Measurements from ENCODE around the gene CTNNA2.
A peak's percentile ranks its signal among the peaks of the same experiment; 100 is the strongest.
"Not testable (repeated sequence)": the region's sequence is repeated elsewhere in the genome, so short reads cannot be mapped to it uniquely, and the experiment has no call there.

The CTNNA2 gene

DNA sequence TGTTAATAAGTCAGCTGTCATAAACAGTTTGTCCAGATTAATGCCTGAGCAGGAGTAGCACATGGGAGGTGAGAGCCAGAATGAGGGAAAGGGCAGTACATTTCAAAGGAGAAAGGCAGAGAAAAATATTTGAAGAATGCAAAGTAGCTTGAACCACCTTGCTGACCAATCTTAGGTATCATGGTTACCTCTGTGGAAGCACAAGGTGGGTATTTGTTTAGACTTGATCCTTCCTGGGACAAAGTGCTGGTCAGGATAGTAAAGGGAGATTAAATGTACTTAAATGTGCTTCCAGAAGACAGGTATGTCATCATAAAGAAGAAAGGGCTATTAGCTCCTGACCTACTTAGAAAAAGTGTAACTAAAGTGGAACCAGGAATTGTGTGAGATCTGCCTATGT is 686.7 kb downstream of the CTNNA2 start:
- DNase-seq (ENCODE audit: low read depth in 2 of 2): no peak

DNA sequence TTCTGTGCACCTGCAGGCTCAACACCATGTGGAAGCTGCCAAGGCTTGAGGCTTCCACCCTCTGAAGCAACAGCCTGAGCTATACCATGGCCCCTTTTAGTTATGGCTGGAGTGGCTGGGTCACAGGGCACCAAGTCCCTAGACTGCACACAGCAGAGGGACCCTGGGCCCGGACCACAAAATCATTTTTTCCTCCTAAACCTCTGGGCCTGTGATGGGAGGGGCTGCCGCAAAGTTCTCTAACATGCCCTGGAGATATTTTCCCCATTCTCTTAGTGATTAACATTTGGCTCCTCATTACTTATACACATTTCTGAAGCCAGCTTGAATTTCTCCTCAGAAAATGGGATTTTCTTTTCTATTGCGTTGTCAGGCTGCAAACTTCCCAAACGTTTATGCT is 691.1 kb downstream of the CTNNA2 start:
- not testable (repeated sequence) for DNase-seq (ENCODE audit: low read depth in 2 of 2)

DNA sequence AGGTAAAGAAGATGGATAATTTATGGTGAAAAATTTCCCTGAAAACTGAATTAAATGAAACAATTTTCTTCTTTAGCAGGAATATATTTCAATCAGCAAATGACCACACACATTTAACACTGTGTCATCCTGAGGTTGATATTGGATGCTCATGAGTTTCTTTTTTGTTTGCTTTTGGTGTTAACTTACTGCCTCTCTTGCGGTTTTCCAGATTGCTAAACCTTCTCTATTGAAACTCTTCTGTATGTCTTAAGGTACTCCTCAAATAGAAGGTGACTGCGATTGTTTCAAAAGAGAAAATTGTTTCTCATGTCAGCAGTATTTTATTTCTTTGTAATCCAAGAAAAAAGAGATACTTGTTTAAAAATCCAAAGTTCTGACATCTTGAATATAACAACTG is 692.6 kb downstream of the CTNNA2 start:
- no peak for DNase-seq (ENCODE audit: low read depth in 2 of 2)

DNA sequence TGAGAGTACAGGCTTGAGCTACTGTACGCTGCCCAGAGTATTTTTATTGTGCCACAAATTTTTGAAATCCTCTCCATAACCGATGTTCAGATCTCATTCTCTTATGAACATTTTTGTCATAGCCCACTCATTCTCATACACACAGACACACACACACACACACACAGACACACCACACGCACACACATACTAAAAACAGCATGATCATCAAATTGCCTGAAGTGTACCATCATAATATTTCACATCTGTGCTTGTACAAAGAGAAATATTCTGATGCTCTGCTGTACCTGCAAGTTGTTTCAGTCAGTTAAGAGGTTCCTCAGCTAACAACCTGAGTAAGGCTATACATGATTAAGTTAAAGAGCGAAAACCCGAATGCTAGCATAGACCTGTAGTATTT is 696.6 kb downstream of the CTNNA2 start:
- DNase-seq (ENCODE audit: low read depth in 2 of 2): no peak

DNA sequence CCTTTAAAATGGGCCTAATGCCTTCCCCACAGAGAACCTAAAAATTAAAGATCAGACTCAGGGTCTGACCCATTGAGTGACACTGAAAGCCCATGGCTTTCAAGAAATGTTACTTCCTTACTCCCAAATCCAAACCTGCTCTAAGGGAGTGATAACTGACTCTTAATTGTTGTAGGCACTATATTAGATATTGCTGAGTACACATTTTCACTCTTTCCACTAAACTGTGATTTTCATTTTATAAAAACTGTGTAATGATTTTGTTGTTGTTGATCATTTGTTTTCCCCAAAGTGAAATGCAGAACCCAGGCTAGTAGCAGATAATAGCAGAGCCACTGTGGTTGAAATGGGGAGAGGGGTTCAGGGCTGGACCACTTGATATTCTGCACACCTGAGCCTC is 704.6 kb downstream of the CTNNA2 start:
- DNase-seq (ENCODE audit: low read depth in 2 of 2): no peak

DNA sequence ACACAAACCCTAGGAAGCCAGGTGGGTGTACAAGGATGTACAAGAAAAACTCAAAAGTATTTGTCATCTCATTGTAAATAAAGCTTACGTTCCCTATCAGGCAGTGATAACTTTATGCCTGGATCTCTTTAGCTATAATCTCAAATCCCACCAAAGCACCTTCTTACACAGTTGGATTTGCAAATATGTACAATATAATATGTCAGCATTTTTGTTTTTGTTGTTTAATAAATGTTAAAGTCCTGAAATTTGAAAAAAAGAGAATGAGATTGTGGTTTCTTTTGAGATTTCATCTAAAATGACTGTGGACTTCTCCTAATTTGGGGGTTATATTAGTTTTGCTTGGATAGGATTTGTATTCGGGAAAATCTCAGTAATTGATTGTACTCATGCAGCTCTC is 709.8 kb downstream of the CTNNA2 start:
- no peak for DNase-seq (ENCODE audit: low read depth in 2 of 2)

DNA sequence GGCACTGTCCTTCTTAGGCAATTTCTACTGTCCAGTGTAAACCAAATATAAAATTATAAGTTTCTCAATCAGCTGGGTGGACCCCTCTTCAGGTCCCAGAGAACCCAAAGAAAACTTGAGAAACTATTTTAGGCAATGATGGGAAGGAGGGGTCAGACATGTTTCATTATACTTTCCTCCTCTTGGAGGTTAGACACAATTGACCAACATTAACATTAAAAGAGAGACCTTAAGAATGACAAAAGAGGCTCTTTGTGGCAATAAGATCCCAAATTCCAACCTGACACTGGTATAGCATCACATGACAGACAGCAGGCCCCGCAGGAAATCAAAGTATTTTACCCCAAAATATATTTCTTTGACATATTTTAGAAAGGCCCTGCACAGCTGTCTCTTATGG is 718.6 kb downstream of the CTNNA2 start:
- DNase-seq (ENCODE audit: low read depth in 2 of 2): no peak

DNA sequence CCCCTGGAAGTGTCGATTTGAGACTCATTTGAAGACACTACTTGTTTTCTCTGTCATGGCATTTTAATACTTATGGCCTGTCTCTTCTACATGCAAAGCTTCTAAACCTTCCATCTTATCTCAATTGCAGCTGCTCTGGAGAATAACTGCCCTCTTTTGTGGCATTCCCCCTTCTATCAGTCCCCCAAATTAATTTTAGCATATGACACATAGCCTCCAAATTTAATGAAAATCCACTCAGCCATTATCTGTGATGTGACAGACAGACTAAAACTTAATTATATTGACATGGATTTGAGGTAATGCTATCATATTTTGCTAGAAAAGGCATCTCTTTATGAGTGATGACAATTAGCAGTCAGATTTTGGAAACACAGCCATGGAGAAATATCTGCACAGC is 720.5 kb downstream of the CTNNA2 start:
- no peak for DNase-seq (ENCODE audit: low read depth in 2 of 2)

DNA sequence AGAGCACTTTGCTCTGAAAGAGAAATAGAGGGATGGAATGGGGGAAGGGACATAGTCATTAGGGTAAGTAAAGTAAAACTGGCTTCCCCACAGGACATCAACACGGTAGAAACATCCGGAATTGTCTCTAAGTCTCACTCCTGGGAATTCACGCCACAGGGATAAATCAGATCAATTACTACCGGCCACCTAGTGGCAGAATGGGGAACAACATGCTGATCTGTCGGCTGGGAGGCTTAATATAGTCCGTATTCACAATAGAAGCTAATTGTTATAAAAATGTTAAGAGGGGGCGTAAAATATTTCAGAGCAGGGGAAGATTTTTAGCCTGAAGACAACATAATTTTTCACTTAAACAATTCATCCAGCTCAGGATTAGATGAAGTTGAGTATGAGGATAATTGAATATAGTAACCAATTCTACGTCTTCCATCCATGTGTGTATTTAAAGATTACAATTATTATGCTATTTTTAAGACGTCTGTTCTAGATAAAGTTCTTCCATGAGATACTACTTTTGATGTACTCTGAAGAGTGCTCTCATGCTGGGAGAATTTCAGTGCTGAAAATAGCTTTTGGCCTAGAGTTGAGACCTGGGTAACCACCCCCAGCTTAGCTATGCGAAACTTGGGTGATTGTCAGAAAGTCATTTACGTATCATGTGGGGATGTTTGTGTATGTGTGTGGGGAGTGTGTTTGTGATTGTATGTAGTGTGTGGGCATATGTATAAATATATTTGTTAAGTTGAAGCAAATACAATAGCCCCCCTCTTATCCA is 726.0 kb downstream of the CTNNA2 start:
- peak in 1 of 2 donors; percentile 1 for DNase-seq (ENCODE audit: low read depth in 2 of 2)

DNA sequence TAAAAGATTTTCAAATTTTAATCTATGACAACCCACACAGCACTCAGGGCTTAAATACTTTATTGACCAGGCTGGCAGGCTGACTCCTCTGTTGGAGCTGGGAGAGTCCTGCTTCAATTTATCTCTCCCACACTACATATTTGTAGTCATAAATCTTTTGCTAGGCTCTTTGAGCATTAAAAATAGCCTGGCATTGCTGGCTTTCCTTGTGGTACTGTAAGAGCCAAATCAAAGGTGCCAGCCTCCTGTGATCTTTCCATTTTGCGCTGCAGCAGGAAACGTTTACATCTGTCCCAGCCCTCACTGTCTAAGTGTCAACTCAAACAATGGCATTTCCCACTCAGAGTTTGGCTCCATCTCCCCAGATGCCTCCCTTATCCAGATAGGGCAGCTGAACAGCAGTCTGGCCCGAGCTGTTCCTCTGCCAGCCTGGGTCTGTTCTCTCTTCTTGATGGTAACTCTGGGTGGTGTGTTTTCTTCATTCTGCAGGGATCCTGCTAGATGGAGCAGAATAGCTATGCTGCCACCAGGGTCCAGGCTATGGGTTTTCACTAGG is 729.6 kb downstream of the CTNNA2 start:
- DNase-seq (ENCODE audit: low read depth in 2 of 2): no peak

DNA sequence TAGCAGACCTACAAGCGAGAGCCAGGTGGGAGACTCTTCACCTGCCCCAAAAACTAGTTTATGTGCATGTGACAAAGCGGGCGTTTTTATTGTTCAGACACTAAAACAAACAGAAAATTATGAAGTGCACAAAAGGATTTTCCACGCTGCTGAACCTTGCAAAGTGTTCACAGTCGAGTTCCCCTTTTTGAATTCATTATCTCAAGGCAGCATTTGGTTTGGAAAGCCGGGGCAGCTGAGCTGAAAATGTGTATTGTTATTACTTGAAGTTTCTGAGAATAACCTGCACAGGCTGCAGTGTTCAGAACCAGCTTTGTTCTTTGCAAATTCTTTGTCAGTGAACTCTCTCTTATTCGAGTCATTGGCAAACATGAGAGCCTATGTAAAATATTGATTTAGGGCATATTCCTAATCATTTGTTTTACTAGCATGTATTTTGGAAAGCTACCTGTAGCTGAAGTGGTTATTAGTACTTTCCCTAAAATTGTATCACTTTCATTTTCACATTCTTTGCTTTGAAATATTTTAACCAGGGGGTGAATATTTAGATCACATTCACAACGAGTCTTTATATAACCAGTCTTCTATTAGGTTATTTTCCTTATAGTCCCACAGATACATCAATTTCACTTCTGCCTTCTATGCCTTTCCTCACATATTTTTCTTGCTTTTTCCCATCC is 732.2 kb downstream of the CTNNA2 start:
- no peak for DNase-seq (ENCODE audit: low read depth in 2 of 2)

DNA sequence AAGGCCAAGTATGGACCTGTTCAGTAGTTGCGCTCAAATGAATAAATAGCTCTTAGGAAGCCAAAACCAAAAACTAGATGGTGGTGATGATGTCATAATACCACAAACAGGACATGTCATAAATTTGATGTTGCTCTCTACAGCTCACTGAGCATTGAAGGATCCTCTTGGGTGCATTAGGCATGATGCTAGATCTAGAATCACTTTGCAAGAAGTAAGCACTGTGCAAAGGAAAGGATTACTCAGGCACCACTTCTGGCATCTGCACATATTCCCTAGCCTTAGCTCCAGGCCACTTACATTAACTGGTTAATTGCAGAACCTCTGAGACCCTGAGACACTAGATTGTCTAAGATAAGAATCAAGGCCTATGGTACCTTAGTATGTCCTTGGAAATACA is 733.7 kb downstream of the CTNNA2 start:
- DNase-seq (ENCODE audit: low read depth in 2 of 2): no peak

DNA sequence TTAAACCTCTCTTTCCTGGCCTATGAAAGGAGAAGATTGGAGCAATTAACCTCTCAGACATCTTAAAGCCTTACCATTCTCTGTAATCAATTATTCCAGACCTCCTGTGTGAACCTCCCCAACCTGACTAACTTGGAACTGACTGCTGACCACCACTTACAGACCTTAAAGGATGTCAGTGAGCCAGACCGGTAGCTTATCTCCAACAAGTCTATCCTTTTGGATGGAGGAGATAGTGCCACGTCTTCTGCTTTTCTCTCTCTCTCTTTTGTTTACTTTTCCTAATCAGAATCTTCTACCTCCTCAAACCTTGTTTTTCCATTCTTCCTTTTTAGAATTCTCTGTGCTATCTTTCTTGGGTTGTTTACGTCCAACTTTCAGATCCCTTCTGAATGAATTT is 734.5 kb downstream of the CTNNA2 start:
- DNase-seq (ENCODE audit: low read depth in 2 of 2): no peak

DNA sequence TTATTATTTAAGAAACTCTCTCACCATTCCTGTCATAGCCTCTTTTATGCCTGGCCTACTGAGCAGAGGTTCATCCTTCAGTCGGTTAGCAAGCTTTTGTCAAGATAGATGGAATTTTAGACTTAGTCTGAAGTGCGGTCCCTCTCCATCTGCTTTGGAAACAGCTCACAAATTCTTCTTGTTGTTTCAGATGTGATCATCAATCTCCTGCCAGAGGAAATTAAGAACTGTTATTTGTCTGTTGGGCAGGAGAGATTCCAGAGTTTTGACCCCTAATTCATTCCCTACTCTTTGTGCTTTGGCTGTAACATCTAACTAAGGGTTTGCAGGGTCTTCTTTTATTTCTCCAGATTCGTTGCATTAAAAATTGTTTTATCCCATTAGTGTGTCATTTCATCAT is 735.3 kb downstream of the CTNNA2 start:
- DNase-seq (ENCODE audit: low read depth in 2 of 2): no peak

DNA sequence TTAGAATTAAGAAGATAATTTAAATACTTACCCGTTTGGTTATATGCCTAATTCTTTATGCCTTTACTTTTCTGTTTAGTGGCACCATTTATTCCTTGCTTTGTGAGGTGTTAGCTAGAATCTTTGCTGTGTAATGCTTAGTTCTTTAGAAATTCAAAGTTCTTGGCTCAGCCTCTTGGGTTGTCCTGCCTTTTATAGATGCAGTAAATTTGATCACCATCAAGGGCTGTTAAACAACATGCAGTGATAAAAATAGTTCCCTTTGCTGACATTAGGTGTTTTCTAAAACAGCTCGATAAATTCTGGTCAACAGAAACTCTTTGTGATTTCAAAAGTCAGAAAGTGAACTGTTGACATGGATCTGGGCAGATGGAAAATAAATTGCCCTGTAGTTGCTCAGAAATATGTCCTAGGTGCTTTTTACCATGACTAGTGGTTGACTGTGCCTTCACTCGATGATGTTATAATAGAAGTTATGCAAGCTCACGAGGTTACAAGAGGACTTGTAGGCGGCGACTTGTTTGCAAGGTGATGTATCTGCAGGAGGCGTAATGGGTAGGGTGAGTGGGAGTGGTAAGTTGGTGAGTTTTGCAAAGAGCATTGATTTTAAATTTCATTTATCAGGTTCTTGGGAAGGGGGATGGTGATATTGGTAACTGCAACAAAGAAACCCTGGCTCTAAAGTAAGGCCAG is 739.6 kb downstream of the CTNNA2 start:
- no peak for DNase-seq (ENCODE audit: low read depth in 2 of 2)

DNA sequence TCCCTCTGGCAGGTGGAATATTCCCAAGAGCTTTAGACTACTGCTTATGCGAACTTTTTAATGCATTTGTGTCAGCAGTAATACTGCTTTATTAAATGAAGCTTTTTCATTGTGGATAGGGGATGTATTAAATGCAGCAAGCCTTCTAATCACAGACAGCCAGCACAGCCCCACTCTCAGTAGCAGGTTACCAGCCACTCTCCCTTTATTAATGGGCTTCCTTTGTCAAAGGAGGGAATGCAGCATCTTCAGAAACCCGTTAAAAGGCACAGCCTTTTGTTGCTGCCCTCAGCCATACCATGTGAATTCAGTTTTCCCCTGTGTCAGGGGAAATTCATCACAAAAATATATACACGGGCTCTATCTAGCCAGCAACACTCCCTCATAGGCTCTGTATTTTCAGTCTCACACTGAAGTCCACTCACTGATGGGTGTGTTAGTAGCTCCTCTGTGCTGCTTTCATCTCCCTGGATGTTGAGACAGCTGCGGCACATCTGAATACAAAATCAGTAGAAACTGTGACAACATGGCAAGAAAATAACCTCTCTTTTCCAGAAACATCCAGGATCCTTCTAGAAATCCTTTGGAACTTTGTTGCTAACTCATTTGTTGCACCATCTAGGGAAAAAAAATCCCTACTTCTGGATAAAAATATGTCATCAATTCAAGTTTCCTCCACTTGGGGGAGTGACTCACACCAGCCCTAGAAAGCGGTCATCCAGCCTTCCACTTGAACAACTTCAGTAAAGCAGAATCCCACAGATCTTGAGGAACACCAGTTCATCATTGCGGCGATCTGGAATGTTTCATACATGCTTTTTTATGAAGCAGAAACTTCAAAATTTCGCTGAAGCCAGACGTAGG is 743.3 kb downstream of the CTNNA2 start:
- DNase-seq (ENCODE audit: low read depth in 2 of 2): no peak

DNA sequence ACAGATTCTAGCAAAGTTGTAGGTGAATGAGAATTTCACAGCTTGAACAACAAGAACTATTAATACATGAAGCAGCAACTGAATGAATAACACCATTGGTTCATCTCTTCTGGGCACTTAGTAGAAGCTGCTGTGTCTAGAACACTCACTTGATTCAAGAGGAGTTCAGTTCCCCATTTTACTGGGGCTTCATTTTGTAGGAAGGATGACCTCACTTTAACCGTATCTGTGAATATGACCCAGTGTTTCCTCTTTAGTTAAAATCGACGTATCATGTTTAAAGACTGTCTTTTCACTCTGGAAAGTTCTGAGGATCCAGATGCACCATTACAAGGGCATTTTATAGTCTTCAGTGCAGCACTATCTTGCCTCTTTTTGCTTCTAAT is 743.9 kb downstream of the CTNNA2 start:
- no peak for DNase-seq (ENCODE audit: low read depth in 2 of 2)

DNA sequence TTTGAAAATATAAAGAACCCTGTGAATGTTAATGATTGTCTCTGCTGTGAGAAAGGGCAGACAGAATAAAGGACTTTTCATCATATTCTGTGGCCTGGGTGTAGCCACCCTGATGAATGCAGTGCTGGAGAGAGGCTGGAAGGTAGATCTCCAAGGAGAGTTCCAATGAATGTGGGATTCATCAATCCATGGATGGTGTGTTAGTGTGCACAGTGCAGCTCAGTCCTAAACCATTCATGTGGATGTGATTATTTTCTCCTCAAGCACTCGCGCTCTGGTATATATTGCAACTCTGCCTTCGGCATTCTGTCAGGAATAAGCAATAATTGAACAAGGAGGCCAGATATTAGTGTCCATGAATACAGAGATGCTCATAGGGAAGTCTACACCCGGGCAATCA is 744.6 kb downstream of the CTNNA2 start:
- DNase-seq (ENCODE audit: low read depth in 2 of 2): no peak

DNA sequence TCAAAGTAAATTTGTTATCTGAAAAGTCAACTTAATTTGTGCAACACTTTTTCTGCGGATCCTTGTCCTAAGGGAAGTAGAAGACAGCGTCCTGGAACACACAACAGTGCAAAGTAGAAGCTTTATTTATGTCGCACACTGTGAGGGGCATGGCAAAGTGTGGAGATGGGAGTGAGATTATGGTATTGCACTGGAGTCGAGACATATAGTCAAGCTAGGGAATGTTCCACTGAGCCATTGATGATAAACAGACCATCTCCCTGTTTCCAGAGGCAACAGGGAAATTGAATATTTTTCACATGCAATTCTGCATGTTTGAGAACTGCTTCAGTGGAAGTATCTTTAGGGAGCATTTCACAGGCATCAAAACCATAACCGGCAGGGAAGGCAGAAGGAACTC is 745.5 kb downstream of the CTNNA2 start:
- DNase-seq (ENCODE audit: low read depth in 2 of 2): no peak

DNA sequence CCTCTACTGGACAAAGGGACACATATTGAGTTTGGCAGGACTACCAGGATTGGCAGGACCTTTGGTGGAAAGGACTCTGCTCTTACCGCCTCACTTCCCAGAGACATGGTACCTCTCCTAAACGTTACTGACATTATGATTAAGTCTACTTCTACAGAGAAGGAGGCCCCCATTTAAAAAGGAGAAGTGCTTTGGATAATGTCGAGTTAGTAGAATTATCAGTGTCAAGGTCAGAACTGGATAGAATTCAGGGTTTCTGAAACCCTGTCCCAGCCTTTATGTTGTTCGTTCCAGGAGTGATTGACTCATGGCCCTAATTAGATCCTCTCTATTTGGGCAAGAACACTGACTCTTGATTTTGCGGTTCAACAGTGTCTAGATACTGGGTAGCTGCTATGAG is 745.9 kb downstream of the CTNNA2 start:
- no peak for DNase-seq (ENCODE audit: low read depth in 2 of 2)

DNA sequence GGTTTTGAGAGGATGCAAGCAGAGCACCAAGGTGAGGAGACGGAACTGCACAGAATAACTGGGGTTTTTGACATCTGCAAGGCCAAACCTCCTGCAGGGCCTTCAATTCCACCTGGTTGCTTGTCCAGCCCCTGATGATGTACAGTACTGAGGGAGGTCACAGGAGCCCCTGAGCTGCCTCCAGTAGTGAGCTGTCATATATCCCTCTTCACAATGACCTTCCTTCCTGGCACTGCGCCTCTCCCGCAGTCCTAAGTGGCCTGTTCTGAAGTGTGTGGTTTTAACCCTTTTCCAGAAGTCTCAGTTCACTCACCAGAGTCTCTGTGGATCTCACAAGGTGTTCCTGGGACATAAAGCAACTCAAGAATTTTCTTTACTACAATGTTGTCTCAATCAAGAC is 746.4 kb downstream of the CTNNA2 start:
- DNase-seq (ENCODE audit: low read depth in 2 of 2): no peak

DNA sequence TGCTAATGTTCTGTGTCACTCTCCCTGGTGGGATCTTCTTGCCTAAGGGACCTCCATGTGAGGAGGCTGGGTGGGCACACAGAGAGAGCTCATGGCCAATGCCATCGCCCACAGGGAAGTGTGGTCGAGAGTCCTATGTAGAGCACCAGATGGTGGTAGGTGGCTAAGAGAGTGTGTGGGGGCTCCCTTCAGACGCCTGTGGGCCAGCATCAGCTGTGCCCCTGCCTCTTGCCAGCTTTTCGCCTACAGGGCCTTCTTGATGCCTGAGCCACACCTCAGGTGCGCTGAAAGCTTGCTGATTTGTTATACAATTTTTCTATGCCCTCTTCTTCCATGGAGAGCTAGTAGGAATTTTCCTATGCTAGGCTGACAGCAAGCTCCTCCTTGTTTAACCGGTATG is 753.4 kb downstream of the CTNNA2 start:
- no peak for DNase-seq (ENCODE audit: low read depth in 2 of 2)
